IMR-90 (cell line): ENCODE measurements around the gene SPCS3.

Source experiments
- CEBPB ChIP-seq: IDR thresholded peaks from 2 replicates; pipeline ENCODE4 v1.6.1; 2012; ENCODE audit warnings: low read depth, low read length, improper control_type of control experiment
- CTCF ChIP-seq: conservative IDR thresholded peaks from 2 replicates; pipeline ENCODE4 v1.5.1; 2012; ENCODE audit warnings: mild to moderate bottlenecking, low read depth, low read length, improper control_type of control experiment
- MAFK ChIP-seq: IDR thresholded peaks from 2 replicates; pipeline ENCODE4 v1.6.1; 2012; ENCODE audit warnings: low read depth, low read length, improper control_type of control experiment
- NFE2L2 ChIP-seq: fragments of 150-350 bp; IDR thresholded peaks from 2 replicates; pipeline ENCODE4 v1.6.1; 2016; ENCODE audit warnings: low read depth, mild to moderate bottlenecking, low read length
- POLR2A ChIP-seq: IDR thresholded peaks from 2 replicates; pipeline ENCODE4 v1.6.1; 2012; ENCODE audit warnings: mild to moderate bottlenecking, low read depth, low read length

- TF ChIP-seq CEBPB (no peak), CTCF (no peak), MAFK (no peak), POLR2A (no peak), NFE2L2 (no peak)
These were observed 48.2 kb downstream of the SPCS3 start for GRCh38 chr4:176367771-176368465.
